ENCODE results near the gene VEGFB.

The VEGFB gene

GRCh38 chr11:64263021-64263946 lies 28.9 kb downstream of the VEGFB start:
- DNase-seq, result no peak

- no peak for DNase-seq
These were observed 29.5 kb downstream of the VEGFB start for GRCh38 chr11:64263947-64264317.

GRCh38 chr11:64264371-64264852 lies 30.0 kb downstream of the VEGFB start:
- no peak for DNase-seq

GRCh38 chr11:64265176-64266160 lies 31.1 kb downstream of the VEGFB start:
- no peak for DNase-seq

GRCh38 chr11:64266339-64266738 lies 32.0 kb downstream of the VEGFB start:
- DNase-seq, result no peak

GRCh38 chr11:64267207-64267945 lies 33.0 kb downstream of the VEGFB start:
- DNase-seq, result no peak

- no peak for DNase-seq
These were observed 33.9 kb downstream of the VEGFB start for GRCh38 chr11:64268025-64268892.

- DNase-seq, result peak; percentile 69
These were observed 34.6 kb downstream of the VEGFB start for GRCh38 chr11:64268893-64269539.

GRCh38 chr11:64269540-64270220 lies 35.3 kb downstream of the VEGFB start:
- DNase-seq, result peak; percentile 100

GRCh38 chr11:64275031-64275800 lies 40.8 kb downstream of the VEGFB start:
- no peak for DNase-seq

GRCh38 chr11:64275841-64276240 lies 41.5 kb downstream of the VEGFB start:
- no peak for DNase-seq

GRCh38 chr11:64276653-64277431 lies 42.5 kb downstream of the VEGFB start:
- DNase-seq, result no peak

GRCh38 chr11:64278576-64279190 lies 44.3 kb downstream of the VEGFB start:
- DNase-seq, result no peak

GRCh38 chr11:64281957-64282770 lies 47.8 kb downstream of the VEGFB start:
- no peak for DNase-seq

- DNase-seq, result no peak
These were observed 48.7 kb downstream of the VEGFB start for GRCh38 chr11:64283092-64283491.

GRCh38 chr11:64284048-64284961 lies 49.9 kb downstream of the VEGFB start, which contains the start of gene BAD:
Gene BAD, minus strand, starts transcription at chr11:64284665. Its CDS starts 297 bp downstream, at chr11:64284368.
- peak; percentile 98 for DNase-seq

Measured in NCI-H69 (cell line).